ENCODE data around the gene FOXD3.
A peak's percentile ranks its signal among the peaks of the same experiment; 100 is the strongest.

The FOXD3 gene

GRCh38 chr1:63322114-63322943, at the start of gene FOXD3:
Gene FOXD3 (plus strand): TSS chr1:63322567. CDS start chr1:63323059, 492 bp downstream.
- peak; percentile 74 for DNase-seq

- DNase-seq, result no peak
These were observed 49.6 kb upstream of the FOXD3 start for GRCh38 chr1:63272811-63273210.

- DNase-seq, result no peak
These were observed 48.0 kb upstream of the FOXD3 start for GRCh38 chr1:63274371-63274770.

- no peak for DNase-seq
These were observed 47.4 kb upstream of the FOXD3 start for GRCh38 chr1:63274979-63275378.

- DNase-seq, result peak; percentile 93
These were observed 45.7 kb upstream of the FOXD3 start for GRCh38 chr1:63276624-63277023.

- DNase-seq, result peak; percentile 98
These were observed 44.9 kb upstream of the FOXD3 start for GRCh38 chr1:63277195-63278192.

GRCh38 chr1:63281753-63282152, 40.6 kb upstream of the FOXD3 start:
- DNase-seq, result no peak

- no peak for DNase-seq
These were observed 33.2 kb upstream of the FOXD3 start for GRCh38 chr1:63289135-63289534.

GRCh38 chr1:63294803-63295594, 27.4 kb upstream of the FOXD3 start:
- no peak for DNase-seq

- no peak for DNase-seq
These were observed 18.0 kb upstream of the FOXD3 start for GRCh38 chr1:63304410-63304809.

GRCh38 chr1:63305043-63305442, 17.3 kb upstream of the FOXD3 start:
- no peak for DNase-seq

GRCh38 chr1:63307196-63307794, 15.1 kb upstream of the FOXD3 start:
- DNase-seq, result no peak

GRCh38 chr1:63316598-63316983, 5.8 kb upstream of the FOXD3 start:
- no peak for DNase-seq

- DNase-seq, result peak; percentile 95
These were observed 5.2 kb upstream of the FOXD3 start for GRCh38 chr1:63316984-63317816.

GRCh38 chr1:63317817-63318152, 4.6 kb upstream of the FOXD3 start:
- no peak for DNase-seq

GRCh38 chr1:63318201-63318979, 4.0 kb upstream of the FOXD3 start:
- DNase-seq, result no peak

- DNase-seq, result no peak
These were observed 3.0 kb upstream of the FOXD3 start for GRCh38 chr1:63319046-63320021.

GRCh38 chr1:63320022-63320721, 2.2 kb upstream of the FOXD3 start:
- DNase-seq, result no peak
